ENCODE measurements around the gene NDST3. TPM values are rescaled to one million over a fixed set of nuclear protein-coding genes. Genes with fewer than 3 reads are reported as not detected.

Gene NDST3
- total RNA-seq, 1 experiment from 2014 or later, result not detected

GRCh38 chr4:118037955-118038354 is 3.7 kb downstream of the NDST3 start:
- intact Hi-C loops (cut with micrococcal nuclease; ENCODE audit: unreplicated experiment) (loop anchor here (10.0 kb wide), 1 partner anchor 903 kb away; no protein-coding TSS in a partner anchor), in situ Hi-C loops (cut with HindIII; ENCODE audit: low pct_unique_long_range_greater_than_20kb, low sequenced_read_pairs) (no loop called here)
- TF ChIP-seq CTCF (IDR thresholded peaks at IDR 0.05) (no peak), SIN3A (IDR thresholded peaks at IDR 0.05; ENCODE audit: borderline replicate concordance, insufficient read depth, low read depth, low read length) (no peak), TCF7L2 (IDR thresholded peaks at IDR 0.05; ENCODE audit: low read depth, low read length) (no peak), POLR2AphosphoS5 (IDR thresholded peaks at IDR 0.05; ENCODE audit: low read depth, low read length) (no peak)
- Histone ChIP-seq H3K4me1 (ENCODE audit: control insufficient read depth, insufficient read depth, low read length) (no peaks in the 10 kb centered on the region), H3K4me3 (ENCODE audit: low read depth in 2 of 2, low read length in 2 of 2) (no peak overlapping the region), H3K27me3 (ENCODE audit: control insufficient read depth, insufficient read depth, low read length) (peaks cover 3% of the 10 kb centered on the region; the same call in 1 of the 2 replicates), H3K36me3 (ENCODE audit: control insufficient read depth, insufficient read depth, low read length) (no peaks in the 10 kb centered on the region), H3K27ac (ENCODE audit: low read length) (no peak overlapping the region), H3K9me3 (ENCODE audit: control insufficient read depth, insufficient read depth, low read depth, low read length) (no peaks in the 10 kb centered on the region)
- ChIA-PET CTCF (no interaction called here), POLR2A (no interaction called here)
- DNase-seq (ENCODE audit: low read depth, low spot score) (no peak), ATAC-seq (no peak)
- no TSS peak for BruUV-seq (replicated peaks)

- in situ Hi-C loops (cut with HindIII; ENCODE audit: low pct_unique_long_range_greater_than_20kb, low sequenced_read_pairs), result no loop called here
- no TSS peak for BruUV-seq (replicated peaks)
- TF ChIP-seq TCF7L2 (IDR thresholded peaks at IDR 0.05; ENCODE audit: low read depth, low read length) (no peak), POLR2AphosphoS5 (IDR thresholded peaks at IDR 0.05; ENCODE audit: low read depth, low read length) (no peak), SIN3A (IDR thresholded peaks at IDR 0.05; ENCODE audit: borderline replicate concordance, insufficient read depth, low read depth, low read length) (no peak), CTCF (IDR thresholded peaks at IDR 0.05) (no peak), REST (IDR thresholded peaks at IDR 0.05; ENCODE audit: insufficient read depth in 1 of 2, low read depth in 2 of 2, low read length in 1 of 2) (no peak)
- H3K27me3 ChIP-seq (ENCODE audit: control insufficient read depth, insufficient read depth, low read length), result no peaks in the 10 kb centered on the region
- H3K36me3 ChIP-seq (ENCODE audit: control insufficient read depth, insufficient read depth, low read length), result no peaks in the 10 kb centered on the region
- intact Hi-C loops (cut with micrococcal nuclease; ENCODE audit: unreplicated experiment), result no loop called here
- no peaks in the 10 kb centered on the region for H3K4me1 ChIP-seq (ENCODE audit: control insufficient read depth, insufficient read depth, low read length)
- ChIA-PET POLR2A (no interaction called here), CTCF (no interaction called here)
- no peak for ATAC-seq
- DNase-seq (ENCODE audit: low read depth, low spot score), result no peak
- H3K9me3 ChIP-seq (ENCODE audit: control insufficient read depth, insufficient read depth, low read depth, low read length), result no peaks in the 10 kb centered on the region
- no peak overlapping the region for H3K27ac ChIP-seq (ENCODE audit: low read length)
- H3K4me3 ChIP-seq (ENCODE audit: low read depth in 2 of 2, low read length in 2 of 2), result no peak overlapping the region
These were observed 12.0 kb downstream of the NDST3 start for GRCh38 chr4:118046323-118046722.

Data from Panc1 (cell line).